CD4-positive, alpha-beta T cell treated with Interleukin-1 beta for 1 hour (primary cell): ENCODE data around the gene SLC7A1.

Experiments
- DNase-seq, 2 donors: peaks; one replicate each; pipeline ENCODE4 v3.0.0-alpha.2; 2020 to 2022

SLC7A1 gene

GRCh38 chr13:29526741-29527140, 68.7 kb downstream of the SLC7A1 start:
- DNase-seq = no peak

DNA sequence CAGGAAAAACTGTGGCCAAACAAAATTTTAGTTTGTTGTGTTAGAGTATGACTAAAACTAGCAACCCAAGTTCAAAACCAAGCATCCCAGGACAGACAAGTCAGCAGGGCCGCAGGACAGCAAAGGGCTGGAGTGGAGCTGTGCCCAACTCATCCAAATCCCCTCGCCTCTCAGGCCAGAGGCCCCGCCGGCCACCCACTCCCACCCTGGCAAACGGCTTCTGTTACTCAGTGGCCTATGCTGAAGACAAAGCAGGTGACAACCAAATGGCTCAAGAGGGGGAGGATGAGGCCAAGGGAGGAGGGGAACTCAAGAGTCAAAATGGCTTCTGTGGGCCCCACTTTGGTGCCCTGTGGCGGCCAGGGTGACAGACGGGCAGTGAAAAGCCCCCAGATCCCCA, 69.7 kb downstream of the SLC7A1 start:
- no peak for DNase-seq

GRCh38 chr13:29524641-29525040, 70.8 kb downstream of the SLC7A1 start:
- no peak for DNase-seq

- DNase-seq = no peak
Observed at GRCh38 chr13:29524176-29524575, 71.3 kb downstream of the SLC7A1 start.

GRCh38 chr13:29523199-29523961, 72.1 kb downstream of the SLC7A1 start:
- no peak for DNase-seq

DNA sequence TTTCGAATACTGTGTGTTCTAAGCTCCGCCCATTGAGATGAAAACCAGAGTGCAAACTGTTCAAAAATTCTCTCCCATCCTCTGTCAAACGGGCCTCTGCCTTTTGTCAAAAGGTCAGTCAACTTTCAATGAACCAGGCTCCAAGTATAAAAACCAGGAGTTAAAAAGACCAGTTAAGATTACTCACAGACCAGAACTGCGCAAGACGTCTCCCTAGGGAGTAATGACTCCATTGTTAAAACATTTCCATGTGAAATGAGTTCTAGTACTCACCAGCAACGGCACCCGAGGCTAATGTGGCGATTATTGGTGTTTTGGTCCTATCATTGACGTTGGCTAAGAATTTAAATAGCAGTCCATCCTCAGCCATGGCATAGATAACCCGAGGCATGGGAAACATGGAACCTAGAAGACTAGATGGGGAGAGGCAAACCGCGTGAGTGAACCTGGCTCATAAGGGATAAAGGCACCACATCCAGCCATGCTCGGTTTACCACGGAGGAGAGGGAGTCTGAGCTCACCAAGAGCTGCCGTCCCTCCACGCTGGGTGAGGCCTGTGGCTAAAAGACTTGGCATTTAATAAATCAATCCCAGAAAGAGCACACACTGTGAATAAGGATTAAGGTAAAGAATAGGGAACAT, 73.3 kb downstream of the SLC7A1 start:
- DNase-seq = no peak

DNA sequence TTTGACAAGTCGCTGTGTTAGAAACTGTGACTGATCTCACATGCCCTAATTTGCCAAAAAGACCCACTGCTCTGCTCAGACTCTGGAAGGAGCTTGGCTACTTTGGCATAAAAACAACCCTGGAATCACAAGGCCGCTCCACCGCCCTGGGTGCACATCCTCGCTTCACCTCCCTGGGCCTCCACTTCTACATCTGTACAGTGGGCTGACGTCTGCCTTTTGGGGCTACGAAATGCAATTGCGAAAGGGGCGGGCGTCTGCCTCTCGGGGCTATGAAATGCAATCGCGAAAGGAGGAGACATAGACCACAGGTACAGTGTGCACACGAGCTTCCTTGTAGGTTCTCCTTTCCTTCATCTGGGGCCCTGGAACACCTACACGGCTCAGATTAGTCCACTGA, 74.2 kb downstream of the SLC7A1 start:
- no peak for DNase-seq

GRCh38 chr13:29520671-29521070, 74.8 kb downstream of the SLC7A1 start:
- no peak for DNase-seq

GRCh38 chr13:29519921-29520320, 75.6 kb downstream of the SLC7A1 start:
- DNase-seq = no peak

DNA sequence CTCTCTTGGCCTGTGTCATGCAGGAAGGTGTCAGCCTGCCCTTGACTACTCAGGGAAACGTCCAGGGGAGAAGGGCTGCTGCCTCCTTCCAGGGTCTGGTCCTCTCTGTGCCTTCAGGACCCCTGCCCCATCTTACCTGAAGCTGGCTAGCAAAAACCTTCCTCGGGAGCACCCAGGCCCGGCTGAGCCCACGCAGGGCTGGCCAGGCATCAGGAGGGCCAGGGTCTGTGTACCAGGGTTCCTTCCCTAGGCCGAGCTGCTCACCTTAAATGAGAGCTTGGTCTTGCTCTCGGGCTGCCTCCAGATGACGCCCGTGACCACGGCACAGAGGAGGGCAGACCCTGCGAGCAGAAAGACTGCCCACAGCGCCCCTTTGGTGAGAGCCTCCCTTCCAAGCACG, 78.6 kb downstream of the SLC7A1 start:
- no peak for DNase-seq

DNA sequence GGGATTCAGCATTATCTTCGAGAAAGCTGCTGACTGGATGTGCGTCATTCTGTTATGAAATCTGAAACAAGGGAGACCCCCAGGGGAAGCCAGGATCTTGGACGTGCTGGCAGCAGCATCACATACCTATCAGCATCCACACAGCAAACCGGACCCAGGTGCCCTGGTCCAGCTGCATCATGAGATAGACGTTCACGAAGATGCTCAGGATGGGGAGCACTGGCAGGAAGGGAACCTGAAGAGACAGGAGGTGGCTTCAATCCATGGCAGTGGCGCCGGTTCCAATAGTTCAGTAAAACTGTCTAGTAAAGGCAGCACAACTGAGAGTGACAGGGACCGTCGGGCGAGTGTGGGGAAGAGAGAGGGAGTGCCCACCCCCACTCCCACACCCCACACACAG, 79.5 kb downstream of the SLC7A1 start:
- DNase-seq = no peak

DNA sequence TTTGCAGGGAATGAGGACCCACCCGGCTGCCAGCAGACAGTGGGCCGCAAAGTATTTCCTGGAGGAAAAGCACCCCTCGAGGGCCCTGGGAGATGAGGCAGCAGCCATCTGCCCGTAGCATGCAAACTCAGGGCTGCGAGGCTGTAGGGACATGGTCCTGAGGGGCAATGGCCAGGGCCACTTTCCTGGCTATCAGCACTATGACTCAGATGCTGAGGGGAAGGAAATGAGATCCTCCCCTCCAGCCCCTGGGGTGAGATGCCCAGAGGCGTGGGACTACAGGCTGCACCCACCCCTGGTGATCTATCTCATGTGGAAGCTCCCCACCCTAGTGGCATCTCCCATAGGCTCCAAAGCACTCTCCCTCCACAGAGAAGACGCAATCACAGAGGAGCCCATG, 80.1 kb downstream of the SLC7A1 start:
- DNase-seq = no peak

DNA sequence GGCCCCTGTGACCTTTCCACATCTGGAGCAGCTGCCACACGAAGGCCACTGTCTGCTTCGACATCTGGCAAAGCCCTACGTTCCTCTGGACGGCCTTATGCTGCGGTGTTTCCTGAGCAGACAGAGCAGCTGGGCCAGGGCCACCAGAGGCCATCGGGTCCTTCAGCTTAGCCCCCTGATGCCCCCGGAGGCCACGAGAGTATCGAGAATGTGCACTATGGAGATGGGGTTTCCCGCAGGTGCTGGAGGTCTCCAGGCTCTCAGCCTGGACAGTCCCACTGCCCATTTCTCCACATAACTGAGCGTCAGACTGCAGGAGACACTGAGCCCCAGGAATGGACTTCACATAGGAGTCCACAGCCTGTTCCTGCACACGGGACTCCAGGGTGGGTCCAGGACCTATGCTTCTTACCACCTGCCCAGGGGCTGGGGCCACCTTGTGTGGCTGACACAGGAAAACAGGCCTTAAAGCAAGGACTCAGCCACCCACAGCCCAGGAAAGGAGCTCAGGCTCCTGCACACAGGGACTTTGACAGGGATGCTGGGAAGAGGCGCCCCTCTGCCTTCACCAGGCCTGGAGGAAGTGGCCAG, 80.7 kb downstream of the SLC7A1 start:
- no peak for DNase-seq

- no peak for DNase-seq
Observed at GRCh38 chr13:29513981-29514719, 81.3 kb downstream of the SLC7A1 start.

GRCh38 chr13:29513002-29513980, 82.2 kb downstream of the SLC7A1 start:
- DNase-seq = no peak

DNA sequence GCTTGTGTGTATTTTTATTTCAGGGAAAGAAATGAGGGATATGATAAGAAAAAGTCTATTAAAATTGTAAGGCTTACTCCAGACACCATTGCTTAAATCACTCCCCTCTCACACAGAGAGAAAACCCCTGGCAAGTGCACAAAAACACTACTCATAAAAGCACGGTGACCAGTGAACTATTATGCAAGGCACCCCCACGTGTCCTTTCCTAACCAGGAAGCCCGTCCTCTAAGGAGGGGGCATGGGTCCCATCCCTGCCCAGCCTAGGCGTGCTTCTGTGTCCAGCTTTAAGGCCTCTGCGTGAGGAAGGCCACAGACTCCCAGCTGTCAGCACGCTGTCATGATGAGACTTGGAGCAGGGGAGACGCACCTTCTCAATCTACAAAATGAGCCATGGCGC, 83.5 kb downstream of the SLC7A1 start:
- DNase-seq = no peak

GRCh38 chr13:29511106-29511796, 84.2 kb downstream of the SLC7A1 start:
- no peak for DNase-seq

- no peak for DNase-seq
Observed at GRCh38 chr13:29510651-29511084, 84.8 kb downstream of the SLC7A1 start.

DNA sequence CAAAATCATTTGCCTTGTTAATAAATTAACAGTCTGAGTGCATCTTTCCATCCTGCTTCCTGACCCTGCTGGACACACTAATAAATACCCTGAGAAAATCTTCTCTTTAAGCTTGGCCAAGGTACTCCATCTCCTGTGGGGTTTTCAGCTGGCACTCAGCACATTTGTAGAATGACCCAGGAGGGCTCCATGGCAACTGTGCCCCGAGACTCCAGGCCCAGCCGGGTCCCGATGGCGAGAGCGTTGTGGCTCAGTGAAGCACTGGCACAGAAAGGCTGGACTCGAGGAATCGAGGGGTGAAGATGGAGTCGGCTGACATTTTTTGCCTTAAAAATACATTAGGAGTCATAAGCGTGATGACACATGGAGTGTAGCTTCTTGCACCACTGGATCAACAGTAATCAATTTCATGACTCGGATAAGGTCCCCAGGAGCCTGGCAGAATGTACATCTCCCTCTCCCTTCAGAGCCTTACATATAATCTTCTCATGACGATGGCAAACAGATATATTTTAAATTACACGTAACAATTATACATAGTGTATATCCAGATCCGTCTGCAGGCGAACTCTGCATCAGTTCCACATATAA, 85.4 kb downstream of the SLC7A1 start:
- no peak for DNase-seq

DNA sequence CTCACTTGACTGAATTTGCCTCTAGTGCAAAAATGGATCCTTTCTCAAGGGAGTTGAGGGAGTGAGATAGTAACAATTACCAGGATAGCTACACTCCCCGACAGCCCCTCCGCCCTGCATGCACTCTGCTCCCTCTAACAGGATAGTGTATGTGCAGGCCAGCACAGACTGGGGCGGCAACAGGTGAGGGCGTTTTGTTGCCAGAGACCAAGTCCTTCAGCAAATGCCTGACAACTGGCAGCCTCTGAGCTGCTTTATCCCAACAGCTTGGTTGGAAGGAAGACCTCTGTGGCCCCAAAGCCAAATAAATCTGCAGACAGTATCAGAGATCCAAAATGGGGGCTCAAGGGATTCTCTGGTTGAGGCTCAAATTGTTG, 86.6 kb downstream of the SLC7A1 start:
- DNase-seq = no peak

- DNase-seq = peak; percentile 64 to 72
Observed at GRCh38 chr13:29508130-29508875, 87.2 kb downstream of the SLC7A1 start.
